Endodermal cell (in vitro differentiated cells): ENCODE measurements around the gene CERT1. TPM values are rescaled to one million over a fixed set of nuclear protein-coding genes. Genes with fewer than 3 reads are reported as not detected.
"Not testable (repeated sequence)": the region's sequence is repeated elsewhere in the genome, so short reads cannot be mapped to it uniquely, and the experiment has no call there.

Experiments
- DNase-seq: peaks from one replicate; pipeline ENCODE4 v3.0.0-alpha.2; 2017
- H3K27ac ChIP-seq: 2 replicates; pipeline ENCODE4 v1.5.1; 2013; ENCODE audit warnings: mild to moderate bottlenecking, low read depth, low read length, moderate library complexity
- H3K27me3 ChIP-seq: 2 replicates; pipeline ENCODE4 v1.6.1; 2013; ENCODE audit warnings: mild to moderate bottlenecking, low read length, moderate library complexity; ENCODE audit not compliant: insufficient read depth, control insufficient read depth, poor library complexity, severe bottlenecking
- H3K36me3 ChIP-seq: 2 replicates; pipeline ENCODE4 v1.7.0; 2013; ENCODE audit warnings: mild to moderate bottlenecking, low read length, moderate library complexity; ENCODE audit not compliant: control insufficient read depth, insufficient read depth
- H3K4me1 ChIP-seq: one replicate; pipeline ENCODE4 v1.7.0; 2013; ENCODE audit warnings: low read length; ENCODE audit not compliant: control insufficient read depth, insufficient read depth
- H3K4me3 ChIP-seq: 2 replicates; pipeline ENCODE4 v1.5.1; 2013; ENCODE audit warnings: mild to moderate bottlenecking, low read length, moderate library complexity
- H3K9ac ChIP-seq: 2 replicates; pipeline ENCODE4 v1.6.1; 2013; ENCODE audit warnings: mild to moderate bottlenecking, low read length, moderate library complexity; ENCODE audit not compliant: poor library complexity, severe bottlenecking; ENCODE audit errors: extremely low read depth
- H3K9me3 ChIP-seq: 2 replicates; pipeline ENCODE4 v1.6.1; 2013; ENCODE audit warnings: mild to moderate bottlenecking, low read length, moderate library complexity; ENCODE audit not compliant: control insufficient read depth
- H3K27ac Mint-ChIP-seq: 2 replicates; pipeline ENCODE4 v1.8.0; 2020; ENCODE audit warnings: mixed read lengths
- H3K27me3 Mint-ChIP-seq: 2 replicates; pipeline ENCODE4 v1.8.0; 2021; ENCODE audit warnings: mild to moderate bottlenecking, mixed read lengths; ENCODE audit not compliant: insufficient read depth
- H3K36me3 Mint-ChIP-seq: 2 replicates; pipeline ENCODE4 v1.8.0; 2020; ENCODE audit warnings: low read depth, mixed read lengths
- H3K4me1 Mint-ChIP-seq: 2 replicates; pipeline ENCODE4 v1.8.0; 2020; ENCODE audit warnings: mixed read lengths
- H3K4me3 Mint-ChIP-seq: 2 replicates; pipeline ENCODE4 v1.8.0; 2020; ENCODE audit warnings: mild to moderate bottlenecking, moderate library complexity, mixed read lengths
- H3K9me3 Mint-ChIP-seq: 2 replicates; pipeline ENCODE4 v1.8.0; 2020; ENCODE audit warnings: mild to moderate bottlenecking, mixed read lengths
- CTCF ChIP-seq: fragments of 200-600 bp; sonication (generic); conservative IDR thresholded peaks from 2 replicates; pipeline ENCODE4 v1.5.0; 2021; ENCODE audit warnings: antibody characterized with exemption, mild to moderate bottlenecking
- WGBS, 2 experiments: methylation state at CpG; one replicate each; pipeline versions ENCODE4 v1.1.5 to v1.1.7; 2013; ENCODE audit warnings: missing lambda C conversion rate in 2 of 2, mixed read lengths in 1 of 2; ENCODE audit not compliant: insufficient coverage in 1 of 2, insufficient read length in 1 of 2; 5-methylcytosine and 5-hydroxymethylcytosine counted together
- total RNA-seq, 2 donors: library from RNA; stranded (reverse); fragmentation: NEBNext Ultra II Directional in 1 of 2; extraction: Animal tissue kit (Norgen Biotek cat#: 25700) in 1 of 2; gene quantifications; 2 replicates in 1 of 2; 3 replicates in 1 of 2; pipeline ENCODE4 v1.2.1, GENCODE V29; 2021

The CERT1 gene
- total RNA-seq, 2 donors from 2014 or later, result 51.0 to 73.5 TPM

- H3K36me3 ChIP-seq, result peaks cover 45% of the 10 kb centered on the region
- Mint-ChIP-seq H3K36me3 (peaks cover 63% of the 10 kb centered on the region), H3K27ac (no peak overlapping the region), H3K9me3 (peaks cover 16% of the 10 kb centered on the region), H3K4me3 (no peak overlapping the region), H3K27me3 (no peaks in the 10 kb centered on the region), H3K4me1 (peaks cover 30% of the 10 kb centered on the region)
- H3K4me1 ChIP-seq, result no peaks in the 10 kb centered on the region
- H3K27me3 ChIP-seq, result no peaks in the 10 kb centered on the region
- no peak overlapping the region for H3K4me3 ChIP-seq
- WGBS, 2 experiments, result 83 to 97% methylated on average over 1 to 3 of the region's 3 CpGs
- no peak overlapping the region for H3K27ac ChIP-seq
- no peak for DNase-seq
- no peak overlapping the region for H3K9ac ChIP-seq
- no peak for TF ChIP-seq CTCF
- H3K9me3 ChIP-seq, result peaks cover 5% of the 10 kb centered on the region
Observed at GRCh38 chr5:75496026-75496425, 15.4 kb downstream of the CERT1 start.

DNA sequence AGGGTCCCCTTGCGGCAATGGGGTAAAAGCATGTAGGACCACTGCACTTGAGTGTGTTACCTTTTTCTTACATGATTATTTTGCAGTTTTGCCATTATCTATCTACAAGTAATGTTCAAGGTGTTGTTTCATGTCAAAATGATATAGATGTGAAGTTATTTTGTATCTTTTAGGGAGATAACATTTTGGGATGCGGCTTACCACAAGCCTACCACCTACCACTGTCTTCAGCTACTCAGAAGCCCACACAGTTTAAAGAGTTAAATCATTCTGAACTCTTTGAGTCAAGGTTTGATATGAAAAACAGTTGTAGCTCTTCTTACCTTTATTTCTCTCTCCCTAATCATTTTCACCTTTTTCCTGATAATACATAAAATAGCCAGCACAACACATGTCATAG, 19.8 kb downstream of the CERT1 start:
- Histone ChIP-seq H3K9me3 (peaks cover 47% of the 10 kb centered on the region), H3K27ac (no peak overlapping the region), H3K27me3 (no peaks in the 10 kb centered on the region), H3K36me3 (peaks cover 45% of the 10 kb centered on the region), H3K4me1 (no peaks in the 10 kb centered on the region), H3K9ac (no peak overlapping the region), H3K4me3 (no peak overlapping the region)
- no peak for TF ChIP-seq CTCF
- Mint-ChIP-seq H3K4me3 (no peak overlapping the region), H3K27me3 (no peaks in the 10 kb centered on the region), H3K27ac (no peak overlapping the region), H3K4me1 (peaks cover 22% of the 10 kb centered on the region), H3K36me3 (peaks cover 63% of the 10 kb centered on the region), H3K9me3 (peaks cover 40% of the 10 kb centered on the region)
- DNase-seq, result no peak
- WGBS, 2 experiments, result 93% methylated on average over 2 of the region's 2 CpGs; no CpG with 5 or more reads in 1 of the 2 experiments

DNA sequence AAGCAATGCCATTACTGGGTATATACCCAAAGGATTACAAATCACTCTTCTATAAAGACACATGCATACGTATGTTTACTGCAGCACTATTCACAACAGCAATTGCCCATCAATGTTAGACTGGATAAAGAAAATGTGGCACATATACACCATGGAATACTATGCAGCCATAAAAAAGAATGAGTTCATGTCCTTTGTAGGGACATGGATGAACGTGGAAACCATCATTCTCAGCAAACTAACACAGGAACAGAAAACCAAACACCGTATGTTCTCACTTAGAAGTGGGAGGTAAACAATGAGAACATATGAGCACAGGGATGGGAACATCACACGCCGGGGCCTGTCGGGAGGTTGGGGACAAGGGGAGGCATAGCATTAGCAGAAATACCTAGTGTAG, 21.6 kb downstream of the CERT1 start:
- H3K27ac Mint-ChIP-seq, H3K4me1 ChIP-seq, H3K4me3 Mint-ChIP-seq, DNase-seq, H3K4me1 Mint-ChIP-seq, H3K4me3 ChIP-seq, H3K27me3 ChIP-seq, H3K27me3 Mint-ChIP-seq, H3K9ac ChIP-seq, H3K27ac ChIP-seq: not testable (repeated sequence)
- peaks cover 58% of the 10 kb centered on the region for H3K9me3 ChIP-seq
- peaks cover 67% of the 10 kb centered on the region for H3K36me3 Mint-ChIP-seq
- 92 to 96% methylated on average over 4 to 6 of the region's 6 CpGs for WGBS, 2 experiments
- peaks cover 49% of the 10 kb centered on the region for H3K9me3 Mint-ChIP-seq
- H3K36me3 ChIP-seq, result peaks cover 42% of the 10 kb centered on the region

DNA sequence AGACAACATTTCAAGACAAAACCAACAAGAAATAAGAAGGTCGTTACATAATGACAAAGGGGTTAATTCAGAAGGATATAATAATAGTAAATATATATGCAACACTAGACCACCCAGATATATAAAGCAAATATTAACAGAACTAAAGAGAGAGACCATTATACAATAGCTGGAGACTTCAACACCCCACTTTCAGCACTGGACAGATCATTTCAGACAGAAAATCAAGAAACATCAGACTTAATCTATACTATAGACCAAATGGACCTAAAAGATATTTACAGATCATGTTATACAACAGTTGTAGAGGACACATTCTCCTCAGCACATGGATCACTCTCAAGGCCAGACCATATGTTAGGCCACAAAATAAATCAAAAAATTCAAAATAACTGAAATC, 26.8 kb downstream of the CERT1 start:
- Mint-ChIP-seq H3K27ac (no peak overlapping the region), H3K4me3 (no peak overlapping the region), H3K27me3 (no peaks in the 10 kb centered on the region), H3K36me3 (peaks cover 41% of the 10 kb centered on the region), H3K9me3 (peaks cover 34% of the 10 kb centered on the region), H3K4me1 (peaks cover 17% of the 10 kb centered on the region)
- WGBS, 2 experiments, result no CpG with 5 or more reads among the region's 1 CpG
- no peak for DNase-seq
- H3K9ac ChIP-seq, result no peak overlapping the region
- peaks cover 40% of the 10 kb centered on the region for H3K9me3 ChIP-seq
- H3K4me1 ChIP-seq, result no peaks in the 10 kb centered on the region
- TF ChIP-seq CTCF, result no peak
- H3K27me3 ChIP-seq, result no peaks in the 10 kb centered on the region
- H3K4me3 ChIP-seq, result no peak overlapping the region
- peaks cover 15% of the 10 kb centered on the region for H3K36me3 ChIP-seq
- H3K27ac ChIP-seq, result no peak overlapping the region
